ENCODE results near the gene MAN1A1.

DNA sequence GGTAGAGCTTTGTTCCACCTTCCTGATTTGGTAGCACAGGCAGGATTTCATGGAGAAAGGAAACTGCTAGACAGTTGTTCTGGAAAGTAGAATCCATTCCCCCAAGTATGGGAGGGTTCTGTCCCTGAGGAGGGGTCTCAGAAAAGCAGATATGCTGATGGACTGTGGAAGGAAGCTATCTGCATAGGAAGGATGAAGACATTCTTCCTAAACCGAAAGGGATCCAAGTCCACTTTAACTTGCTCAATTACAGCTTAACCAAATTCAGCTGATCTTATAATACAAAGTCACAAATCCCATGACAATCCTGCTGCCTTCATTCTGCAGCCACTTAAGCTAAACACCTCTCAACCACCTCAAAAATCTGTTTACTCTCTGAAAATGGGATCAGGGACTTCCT lies 2.6 kb downstream of the MAN1A1 start:
- TF ChIP-seq POLR2A (IDR thresholded peaks at IDR 0.05; ENCODE audit: low read depth, low read length) (no peak), RAD21 (IDR thresholded peaks at IDR 0.05; ENCODE audit: low read length) (no peak), SMC3 (IDR thresholded peaks at IDR 0.05; ENCODE audit: low read depth, low read length) (no peak), RCOR1 (IDR thresholded peaks at IDR 0.05; ENCODE audit: insufficient replicate concordance, low read length) (no peak), CHD1 (IDR thresholded peaks at IDR 0.05; ENCODE audit: low read depth, low read length) (no peak), CEBPB (IDR thresholded peaks at IDR 0.05; ENCODE audit: low read depth, low read length) (no peak)
- TF ChIP-seq, protein P1, sequence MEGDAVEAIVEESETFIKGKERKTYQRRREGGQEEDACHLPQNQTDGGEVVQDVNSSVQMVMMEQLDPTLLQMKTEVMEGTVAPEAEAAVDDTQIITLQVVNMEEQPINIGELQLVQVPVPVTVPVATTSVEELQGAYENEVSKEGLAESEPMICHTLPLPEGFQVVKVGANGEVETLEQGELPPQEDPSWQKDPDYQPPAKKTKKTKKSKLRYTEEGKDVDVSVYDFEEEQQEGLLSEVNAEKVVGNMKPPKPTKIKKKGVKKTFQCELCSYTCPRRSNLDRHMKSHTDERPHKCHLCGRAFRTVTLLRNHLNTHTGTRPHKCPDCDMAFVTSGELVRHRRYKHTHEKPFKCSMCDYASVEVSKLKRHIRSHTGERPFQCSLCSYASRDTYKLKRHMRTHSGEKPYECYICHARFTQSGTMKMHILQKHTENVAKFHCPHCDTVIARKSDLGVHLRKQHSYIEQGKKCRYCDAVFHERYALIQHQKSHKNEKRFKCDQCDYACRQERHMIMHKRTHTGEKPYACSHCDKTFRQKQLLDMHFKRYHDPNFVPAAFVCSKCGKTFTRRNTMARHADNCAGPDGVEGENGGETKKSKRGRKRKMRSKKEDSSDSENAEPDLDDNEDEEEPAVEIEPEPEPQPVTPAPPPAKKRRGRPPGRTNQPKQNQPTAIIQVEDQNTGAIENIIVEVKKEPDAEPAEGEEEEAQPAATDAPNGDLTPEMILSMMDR (conservative IDR thresholded peaks at IDR 0.05; ENCODE audit: low read depth, low read length), result no peak
- TF ChIP-seq, protein P2, sequence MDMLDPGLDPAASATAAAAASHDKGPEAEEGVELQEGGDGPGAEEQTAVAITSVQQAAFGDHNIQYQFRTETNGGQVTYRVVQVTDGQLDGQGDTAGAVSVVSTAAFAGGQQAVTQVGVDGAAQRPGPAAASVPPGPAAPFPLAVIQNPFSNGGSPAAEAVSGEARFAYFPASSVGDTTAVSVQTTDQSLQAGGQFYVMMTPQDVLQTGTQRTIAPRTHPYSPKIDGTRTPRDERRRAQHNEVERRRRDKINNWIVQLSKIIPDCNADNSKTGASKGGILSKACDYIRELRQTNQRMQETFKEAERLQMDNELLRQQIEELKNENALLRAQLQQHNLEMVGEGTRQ (IDR thresholded peaks at IDR 0.05; ENCODE audit: low read depth, low read length), result no peak
